Urinary bladder (tissue), 4 donors: ENCODE data around the gene FRMD4A. TPM values are rescaled to one million over a fixed set of nuclear protein-coding genes. Genes with fewer than 3 reads are reported as not detected.

ENCODE experiments used
- DNase-seq: peaks from one replicate; pipeline ENCODE4 v3.0.0-alpha.2; 2015; ENCODE audit errors: extremely low spot score
- H3K27ac ChIP-seq: one replicate; pipeline ENCODE4 v1.5.1; 2013; ENCODE audit warnings: low read depth, mild to moderate bottlenecking, moderate library complexity
- H3K36me3 ChIP-seq: one replicate; pipeline ENCODE4 v1.6.1; 2013; ENCODE audit warnings: mild to moderate bottlenecking, moderate library complexity; ENCODE audit not compliant: insufficient read depth
- H3K4me1 ChIP-seq: one replicate; pipeline ENCODE4 v1.6.1; 2013; ENCODE audit warnings: mild to moderate bottlenecking, moderate library complexity; ENCODE audit not compliant: insufficient read depth
- H3K4me3 ChIP-seq: one replicate; pipeline ENCODE4 v1.5.1; 2013; ENCODE audit warnings: low read depth, low read length
- WGBS: extraction: QIAGEN DNeasy Blood & Tissue Kit; methylation state at CpG from one replicate; pipeline ENCODE4 v1.1.7; 2013; 5-methylcytosine and 5-hydroxymethylcytosine counted together
- polyA plus RNA-seq: library from polyadenylated mRNA; stranded (reverse); fragments of 200-250 nt; gene quantifications from one replicate; pipeline ENCODE4 v1.2.3, GENCODE V29; 2013
- total RNA-seq: library from RNA; depleted of rRNA; stranded (reverse); fragments of >200 nt; gene quantifications from one replicate; pipeline ENCODE4 v1.2.3, GENCODE V29; 2014
- donor health status: healthy with polysubstance abuse.
- donor health status: healthy.

The FRMD4A gene
- total and polyA plus RNA-seq, 2 donors, result 15.1 to 32.9 TPM

DNA sequence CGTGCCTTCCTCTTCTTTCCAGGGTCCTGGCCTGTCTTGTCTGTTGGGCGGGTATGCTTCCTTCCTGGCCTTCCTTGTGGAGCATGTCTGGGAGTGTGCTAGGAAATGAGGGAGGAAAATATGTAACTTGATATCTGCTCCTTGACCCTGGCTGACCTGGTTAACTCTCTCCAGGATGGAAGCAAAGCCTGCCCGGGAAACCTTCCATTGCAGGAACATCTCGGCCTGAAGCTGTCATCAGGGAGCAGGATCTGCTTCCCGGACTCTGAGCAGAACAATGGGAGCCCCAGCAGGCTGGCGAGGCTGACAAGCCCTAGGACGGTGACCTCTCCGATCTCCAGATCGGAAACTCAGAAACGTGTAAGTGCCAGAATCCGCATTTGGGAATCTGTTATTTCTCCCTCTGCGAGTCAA, 340.3 kb downstream of the FRMD4A start:
- H3K27ac ChIP-seq, result no peak overlapping the region
- H3K4me3 ChIP-seq, result no peak overlapping the region
- no peaks in the 10 kb centered on the region for H3K36me3 ChIP-seq
- no peaks in the 10 kb centered on the region for H3K4me1 ChIP-seq
- 42% methylated on average over 12 of the region's 12 CpGs for WGBS
- DNase-seq, result peak; percentile 43

DNA sequence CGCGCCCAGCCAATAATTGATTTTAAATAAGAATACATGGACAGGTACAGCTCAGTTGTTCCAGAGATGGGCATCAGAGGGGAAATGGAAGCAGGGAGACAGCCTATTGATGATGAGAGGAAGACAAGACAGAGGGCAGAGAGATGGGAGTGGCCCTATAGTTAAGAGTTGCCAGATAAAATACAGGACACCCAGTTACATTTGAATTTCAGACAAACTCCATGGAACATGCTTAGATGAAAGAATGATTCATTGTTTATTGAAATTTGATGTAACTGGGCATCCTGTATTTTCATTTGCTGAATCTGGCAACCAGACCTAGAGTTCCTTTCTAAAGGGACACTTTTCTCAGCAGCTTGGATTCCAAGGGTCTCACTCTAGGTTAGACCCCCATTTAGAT, 341.1 kb downstream of the FRMD4A start:
- Histone ChIP-seq H3K4me1 (no peaks in the 10 kb centered on the region), H3K27ac (no peak overlapping the region), H3K36me3 (no peaks in the 10 kb centered on the region), H3K4me3 (no peak overlapping the region)
- 98% methylated on average over 2 of the region's 2 CpGs for WGBS
- no peak for DNase-seq

DNA sequence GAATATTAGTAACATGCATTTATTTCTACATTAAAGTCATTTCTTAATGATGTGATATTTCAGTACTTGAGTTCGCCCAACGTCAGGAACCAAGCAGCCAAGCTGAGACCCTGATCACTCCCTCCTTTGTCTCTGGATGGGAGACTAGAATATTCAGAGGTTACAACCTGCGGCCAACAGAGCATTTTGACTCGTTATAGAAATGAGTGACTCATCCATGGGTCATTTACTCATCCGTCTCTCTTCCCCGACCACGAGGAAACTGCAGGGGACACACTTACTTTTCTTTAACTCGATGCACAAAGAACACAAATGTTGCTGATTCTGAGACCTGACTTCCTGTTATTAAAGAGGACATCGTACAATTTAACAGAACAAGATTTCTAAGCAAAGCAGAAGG, 343.3 kb downstream of the FRMD4A start:
- H3K36me3 ChIP-seq, result no peaks in the 10 kb centered on the region
- 49% methylated on average over 9 of the region's 9 CpGs for WGBS
- no peak overlapping the region for H3K4me3 ChIP-seq
- no peak for DNase-seq
- no peak overlapping the region for H3K27ac ChIP-seq
- H3K4me1 ChIP-seq, result no peaks in the 10 kb centered on the region

DNA sequence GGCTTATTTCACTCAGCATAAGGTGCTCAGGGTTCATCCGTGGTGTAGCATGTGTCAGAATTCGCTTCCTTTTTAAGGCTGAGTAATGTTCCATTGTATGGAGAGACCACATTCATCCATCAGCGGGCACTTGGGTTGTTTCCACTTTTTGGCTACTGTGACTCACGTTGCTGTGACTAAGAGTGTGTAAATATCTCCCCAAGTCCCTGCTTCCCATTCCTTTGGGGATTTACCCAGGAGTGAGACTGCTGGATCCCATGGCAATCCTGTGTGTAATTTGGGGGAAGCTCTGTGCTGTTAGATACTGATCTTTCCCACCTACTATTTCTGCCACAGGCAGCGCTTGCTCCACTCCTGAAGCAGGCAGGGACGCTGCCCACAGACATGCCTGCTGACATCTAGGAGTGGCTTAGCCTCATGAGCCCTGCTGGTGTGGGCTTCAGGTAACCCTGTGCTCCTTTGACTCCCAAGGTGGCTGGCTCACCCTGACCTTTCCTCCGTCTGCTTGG, 346.0 kb downstream of the FRMD4A start:
- Histone ChIP-seq H3K36me3 (no peaks in the 10 kb centered on the region), H3K4me1 (no peaks in the 10 kb centered on the region), H3K27ac (no peak overlapping the region), H3K4me3 (no peak overlapping the region)
- DNase-seq, result no peak
- WGBS, result 85% methylated on average over 7 of the region's 7 CpGs

DNA sequence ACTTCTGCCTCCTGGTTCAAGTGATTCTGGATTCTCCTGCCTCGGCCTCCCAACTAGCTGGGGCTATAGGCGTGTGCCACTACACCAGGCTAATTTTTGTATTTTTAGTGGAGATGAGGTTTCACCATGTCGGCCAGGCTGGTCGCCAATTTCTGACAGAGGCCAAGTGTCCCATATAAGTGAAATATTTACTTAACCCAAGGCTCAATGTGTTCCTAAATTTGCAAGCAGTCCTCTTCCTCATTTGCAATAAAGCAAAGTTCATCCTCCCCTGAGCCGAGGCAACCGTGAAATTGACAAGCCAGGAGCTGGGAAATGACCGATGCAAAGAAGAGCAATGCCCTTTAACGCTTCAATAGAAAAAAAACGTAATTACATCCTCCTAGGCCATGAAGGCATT, 347.7 kb downstream of the FRMD4A start:
- WGBS, result 80% methylated on average over 9 of the region's 9 CpGs
- no peaks in the 10 kb centered on the region for H3K4me1 ChIP-seq
- H3K36me3 ChIP-seq, result no peaks in the 10 kb centered on the region
- H3K27ac ChIP-seq, result no peak overlapping the region
- no peak overlapping the region for H3K4me3 ChIP-seq
- DNase-seq, result no peak

DNA sequence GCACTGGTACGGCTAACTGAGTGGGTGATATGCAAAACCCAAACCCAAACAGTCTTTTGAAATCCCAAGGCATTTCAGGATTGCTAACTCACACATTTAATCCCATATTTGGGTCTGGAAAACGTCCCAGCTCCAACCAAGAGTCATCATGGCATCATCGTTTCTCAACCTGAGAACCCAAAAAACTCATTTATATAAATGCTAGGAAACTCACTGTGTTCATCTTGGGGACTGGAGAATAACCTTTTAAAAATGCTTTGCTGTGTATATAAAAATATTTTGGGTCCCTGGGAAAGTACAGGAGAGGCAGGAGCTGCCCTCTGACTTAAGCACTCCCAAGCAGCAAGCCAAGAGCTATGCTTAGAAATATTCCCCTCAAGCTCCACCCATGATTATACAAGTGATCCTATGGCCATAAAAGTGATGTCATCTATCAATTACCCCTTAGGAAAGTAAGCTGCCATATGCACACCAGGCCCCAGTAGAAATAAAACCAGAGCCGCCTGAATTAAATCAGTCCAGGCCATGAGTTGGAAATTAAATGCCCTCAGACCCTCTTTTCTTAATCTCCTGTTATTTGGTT, 352.1 kb downstream of the FRMD4A start:
- DNase-seq, result no peak
- Histone ChIP-seq H3K4me1 (no peaks in the 10 kb centered on the region), H3K36me3 (no peaks in the 10 kb centered on the region), H3K4me3 (no peak overlapping the region), H3K27ac (no peak overlapping the region)
- WGBS, result 46% methylated on average over 4 of the region's 4 CpGs

DNA sequence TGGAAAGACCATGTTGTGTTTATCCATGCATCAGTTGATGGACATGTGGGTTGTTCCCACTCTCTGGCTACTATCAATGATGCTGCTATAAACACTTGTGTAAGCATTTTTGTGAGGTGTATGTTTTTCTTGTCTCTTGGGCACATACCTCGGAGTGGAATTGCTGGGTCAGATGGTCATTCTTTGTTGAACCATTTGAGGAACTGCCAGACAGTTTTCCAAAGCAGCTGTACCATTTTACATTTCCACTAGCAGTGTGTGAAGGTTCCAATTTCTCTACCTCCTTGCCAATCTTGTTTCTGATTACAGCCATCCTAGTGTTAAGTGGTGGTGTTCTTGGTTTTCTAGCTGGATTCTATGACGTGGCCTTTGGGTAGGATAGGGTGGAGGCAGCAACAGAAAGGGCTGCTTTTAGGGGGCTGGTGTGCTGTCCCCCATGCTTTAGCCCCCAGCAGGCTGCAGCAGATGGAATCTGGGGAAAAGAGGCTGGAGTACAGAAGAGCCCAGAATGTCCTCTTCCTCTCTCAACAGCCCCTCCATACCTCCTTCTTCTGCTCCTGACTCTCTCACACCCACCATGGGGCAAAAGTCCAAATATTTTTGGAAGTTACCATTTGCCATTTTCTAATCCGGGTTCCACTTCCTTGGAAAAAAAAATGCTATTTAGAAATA, 352.7 kb downstream of the FRMD4A start:
- WGBS, result 73% methylated on average over 3 of the region's 3 CpGs
- Histone ChIP-seq H3K4me1 (no peaks in the 10 kb centered on the region), H3K36me3 (no peaks in the 10 kb centered on the region), H3K4me3 (no peak overlapping the region), H3K27ac (no peak overlapping the region)
- DNase-seq, result no peak

DNA sequence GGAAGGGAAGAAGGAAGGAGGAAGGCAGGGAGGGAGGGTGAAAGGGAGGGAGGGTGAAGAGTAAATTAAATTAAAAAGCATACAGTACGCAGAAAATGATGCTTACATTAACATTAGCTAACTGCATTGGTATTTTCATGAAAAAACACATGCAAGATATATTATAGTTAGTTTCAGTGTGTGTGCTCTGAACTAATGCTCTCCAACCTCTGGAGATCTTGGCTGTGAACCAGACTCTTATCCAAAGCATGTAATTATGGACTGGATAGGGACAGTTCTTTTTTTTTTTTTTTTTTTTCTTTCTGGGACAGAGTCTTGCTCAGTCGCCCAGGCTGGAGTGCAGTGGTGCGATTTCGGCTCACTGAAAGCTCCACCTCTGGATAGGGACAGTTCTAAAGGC, 357.0 kb downstream of the FRMD4A start:
- DNase-seq, result no peak
- peaks cover 4% of the 10 kb centered on the region for H3K4me1 ChIP-seq
- WGBS, result 50% methylated on average over 4 of the region's 4 CpGs
- no peaks in the 10 kb centered on the region for H3K36me3 ChIP-seq
- H3K27ac ChIP-seq, result no peak overlapping the region
- no peak overlapping the region for H3K4me3 ChIP-seq

DNA sequence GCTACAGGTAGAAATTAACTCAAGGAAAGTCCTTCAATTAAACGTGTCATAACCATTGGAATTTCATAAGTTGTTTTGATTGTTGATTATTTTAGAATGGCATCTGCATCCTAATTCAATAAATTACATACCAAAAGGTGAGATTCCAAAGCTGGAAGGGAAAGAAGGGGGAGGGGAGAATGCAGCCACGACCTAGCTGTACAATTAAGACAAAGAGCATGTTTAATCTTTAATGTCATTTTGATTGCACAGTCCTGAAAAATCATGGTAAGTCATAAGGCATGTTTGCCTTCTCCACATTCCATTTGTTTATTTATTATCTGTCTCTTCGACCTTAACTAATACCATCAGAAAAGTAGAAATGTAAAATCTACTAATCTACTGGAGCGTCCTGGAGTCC, 358.1 kb downstream of the FRMD4A start:
- Histone ChIP-seq H3K4me1 (peaks cover 4% of the 10 kb centered on the region), H3K36me3 (no peaks in the 10 kb centered on the region), H3K27ac (no peak overlapping the region), H3K4me3 (no peak overlapping the region)
- WGBS, result 55% methylated on average over 4 of the region's 4 CpGs
- no peak for DNase-seq

DNA sequence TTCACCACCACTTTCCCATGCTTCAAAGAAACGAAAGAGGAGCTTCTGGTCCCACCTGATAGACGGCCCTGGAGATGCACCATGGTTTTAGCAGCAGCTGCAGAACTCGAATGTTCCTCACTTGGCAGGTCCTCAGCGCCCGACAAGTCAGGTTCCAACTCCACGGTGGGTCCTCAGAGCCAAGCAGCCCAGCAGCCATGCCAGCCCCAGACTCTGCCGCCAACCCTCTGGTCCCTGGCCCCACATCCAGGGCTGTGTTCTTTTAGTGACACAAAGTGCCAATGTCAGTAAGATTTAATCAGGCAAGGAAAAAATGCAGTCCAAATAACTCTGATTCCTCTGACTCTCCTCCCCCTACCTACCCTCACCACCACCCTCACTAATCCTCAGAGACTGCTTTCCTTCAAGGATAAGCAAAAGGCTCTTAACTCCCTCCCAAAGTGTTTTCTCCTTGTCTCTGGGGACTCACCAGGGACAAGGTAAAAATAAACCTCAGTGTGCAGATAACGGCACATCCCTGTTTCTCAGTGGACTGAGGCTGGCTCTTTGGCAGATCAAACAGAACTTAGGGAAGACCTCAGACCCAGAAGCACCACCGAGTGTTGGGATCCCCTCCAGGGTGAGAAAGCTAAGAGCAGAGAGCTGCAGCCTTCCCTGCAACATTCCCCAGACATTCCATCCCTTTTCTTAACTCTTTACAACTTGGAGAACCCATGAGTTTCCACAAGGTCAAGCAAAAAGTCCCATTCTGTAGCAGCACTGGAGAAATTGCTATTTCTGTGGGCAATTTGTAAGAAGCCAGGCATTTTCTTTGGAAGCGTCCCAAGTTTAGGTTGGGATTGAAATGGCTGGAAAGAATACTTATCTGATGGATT, 358.9 kb downstream of the FRMD4A start:
- no peaks in the 10 kb centered on the region for H3K36me3 ChIP-seq
- no peak for DNase-seq
- no peak overlapping the region for H3K4me3 ChIP-seq
- H3K27ac ChIP-seq, result no peak overlapping the region
- H3K4me1 ChIP-seq, result peaks cover 4% of the 10 kb centered on the region
- 43% methylated on average over 10 of the region's 10 CpGs for WGBS

DNA sequence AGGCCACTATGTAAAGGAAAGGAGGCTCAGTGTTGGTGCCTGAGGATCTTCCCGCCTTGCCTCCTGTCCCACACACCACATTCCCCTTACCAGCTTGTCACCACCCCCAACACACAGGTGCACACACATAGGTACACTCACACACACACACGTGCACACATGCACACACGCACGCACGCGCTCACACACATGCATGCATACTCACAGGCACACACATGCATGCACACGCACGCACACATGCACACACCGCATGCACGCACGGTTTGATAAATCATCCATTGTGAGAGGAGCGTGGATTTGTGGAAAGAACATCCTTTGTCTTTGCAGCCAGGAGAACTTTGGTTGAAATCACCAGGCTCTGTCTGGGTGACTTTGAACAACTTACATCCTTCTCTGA, 359.8 kb downstream of the FRMD4A start:
- no peak for DNase-seq
- H3K27ac ChIP-seq, result no peak overlapping the region
- H3K4me3 ChIP-seq, result no peak overlapping the region
- peaks cover 4% of the 10 kb centered on the region for H3K4me1 ChIP-seq
- no peaks in the 10 kb centered on the region for H3K36me3 ChIP-seq
- 94% methylated on average over 12 of the region's 12 CpGs for WGBS

DNA sequence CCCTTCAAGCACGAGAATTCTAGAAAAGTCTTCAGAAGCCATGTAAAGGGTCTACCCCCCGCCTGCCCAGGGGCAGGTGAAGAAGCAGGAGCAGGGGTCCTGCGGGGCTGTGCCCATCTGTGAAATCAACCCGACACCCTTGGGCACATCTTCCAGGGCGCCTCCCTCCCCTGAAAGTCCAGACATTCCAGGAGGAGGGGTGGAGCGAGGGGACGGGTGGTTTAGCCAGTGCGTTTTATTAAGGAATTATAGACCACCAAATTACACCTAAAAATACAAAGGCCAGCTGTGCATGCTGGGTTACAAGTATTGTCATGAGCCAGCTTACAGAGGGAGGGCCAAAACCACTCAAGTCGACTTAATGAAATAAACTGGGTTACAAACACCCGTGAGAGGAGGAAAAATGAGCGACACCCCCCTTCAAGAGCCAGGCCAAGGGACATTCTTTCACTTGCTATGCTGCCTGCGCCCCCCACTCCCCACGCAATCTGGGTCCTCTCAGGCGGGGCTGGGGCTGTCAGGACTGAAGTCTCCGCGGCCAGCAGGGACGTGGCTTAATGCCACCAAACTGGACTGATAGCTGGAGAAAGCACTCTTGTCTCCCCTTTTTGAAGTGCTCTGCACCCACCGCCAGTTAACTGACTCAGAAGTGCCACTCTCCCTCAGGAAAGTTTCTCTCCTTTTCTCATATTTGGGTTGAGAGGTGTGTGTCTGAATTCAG, 360.3 kb downstream of the FRMD4A start:
- Histone ChIP-seq H3K4me1 (peaks cover 4% of the 10 kb centered on the region), H3K27ac (no peak overlapping the region), H3K4me3 (no peak overlapping the region), H3K36me3 (no peaks in the 10 kb centered on the region)
- no peak for DNase-seq
- WGBS, result 57% methylated on average over 18 of the region's 18 CpGs

DNA sequence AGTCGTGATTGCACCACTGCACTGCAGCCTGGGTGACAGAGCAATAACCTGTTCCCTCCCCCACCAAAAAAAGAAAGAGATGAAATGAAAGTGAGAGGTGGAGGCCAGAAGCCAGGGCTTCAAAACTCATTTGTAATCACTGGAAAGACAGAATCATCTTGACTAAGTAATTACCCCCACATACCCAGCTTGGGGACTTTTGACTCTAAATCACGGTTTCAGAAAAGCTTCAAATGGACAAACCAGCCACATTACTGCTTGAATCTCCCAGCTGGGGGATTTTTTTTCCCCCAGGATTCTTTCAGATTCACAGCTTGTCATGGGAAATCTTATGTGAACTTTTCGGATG, 361.0 kb downstream of the FRMD4A start:
- Histone ChIP-seq H3K4me1 (peaks cover 4% of the 10 kb centered on the region), H3K27ac (no peak overlapping the region), H3K4me3 (no peak overlapping the region), H3K36me3 (no peaks in the 10 kb centered on the region)
- WGBS, result 85% methylated on average over 3 of the region's 3 CpGs
- DNase-seq, result no peak
